Measurements from ENCODE around the gene FECH.
"Not testable (repeated sequence)": the region's sequence is repeated elsewhere in the genome, so short reads cannot be mapped to it uniquely, and the experiment has no call there.

Gene FECH

GRCh38 chr18:57533006-57533867, 53.3 kb downstream of the FECH start:
- no peak for DNase-seq (ENCODE audit: low read depth in 2 of 2)

- DNase-seq (ENCODE audit: low read depth in 2 of 2): no peak
These were observed 57.4 kb downstream of the FECH start for GRCh38 chr18:57529151-57529550.

DNA sequence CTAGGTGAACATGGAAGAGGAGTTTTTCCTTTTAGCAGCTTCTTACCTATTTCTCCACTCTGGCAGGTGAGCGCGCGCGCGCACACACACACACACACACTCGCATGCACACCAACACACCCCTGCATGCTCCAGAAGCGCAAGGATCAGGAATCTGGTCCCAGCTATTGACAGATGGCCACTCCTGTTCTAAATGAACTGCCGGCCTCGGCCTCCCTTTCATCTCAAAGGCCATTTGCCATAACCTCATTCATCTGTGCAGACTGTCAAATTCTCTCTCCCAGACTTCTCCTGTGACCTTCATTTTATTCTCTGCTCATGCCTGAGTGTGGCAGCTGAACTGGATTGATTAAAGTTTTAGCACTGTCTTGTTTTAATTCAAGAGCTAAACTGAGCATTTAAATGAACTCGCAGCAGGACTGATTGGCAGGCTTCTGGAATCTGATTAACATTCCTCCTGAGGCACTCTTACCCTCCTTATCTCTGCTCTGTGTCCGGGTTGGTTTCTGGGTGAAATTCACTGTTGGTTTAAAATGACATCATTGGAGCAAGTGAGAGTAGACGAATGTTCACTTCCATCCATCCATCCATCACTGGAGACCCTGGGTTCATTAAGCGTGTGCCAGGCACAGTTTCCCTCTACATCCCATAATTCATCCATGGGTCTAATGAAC, 58.8 kb downstream of the FECH start:
- DNase-seq (ENCODE audit: low read depth in 2 of 2): no peak

- DNase-seq (ENCODE audit: low read depth in 2 of 2): no peak
These were observed 63.1 kb downstream of the FECH start for GRCh38 chr18:57523171-57523956.

GRCh38 chr18:57522348-57522747, 64.2 kb downstream of the FECH start:
- not testable (repeated sequence) for DNase-seq (ENCODE audit: low read depth in 2 of 2)

- DNase-seq (ENCODE audit: low read depth in 2 of 2): no peak
These were observed 66.7 kb downstream of the FECH start for GRCh38 chr18:57519668-57520424.

DNA sequence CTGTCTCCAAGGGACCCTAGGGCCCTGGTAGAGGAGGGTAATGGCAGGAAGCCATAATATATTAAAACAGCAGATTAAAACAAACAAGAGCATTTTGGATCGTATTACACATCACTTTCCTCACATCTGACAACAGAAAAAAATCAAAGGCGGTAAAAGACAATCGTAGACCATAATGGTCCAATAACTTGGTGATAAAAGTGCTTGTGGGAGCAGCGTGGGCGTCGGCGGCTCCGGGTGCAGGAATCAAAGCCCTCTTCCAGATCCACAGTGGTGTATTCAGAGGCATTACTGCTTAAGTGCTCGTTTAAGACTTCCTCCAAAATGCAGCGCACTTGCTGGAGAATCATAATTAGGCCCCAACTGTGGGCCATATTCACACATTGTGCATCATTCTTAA, 68.0 kb downstream of the FECH start:
- DNase-seq (ENCODE audit: low read depth in 2 of 2): no peak

DNA sequence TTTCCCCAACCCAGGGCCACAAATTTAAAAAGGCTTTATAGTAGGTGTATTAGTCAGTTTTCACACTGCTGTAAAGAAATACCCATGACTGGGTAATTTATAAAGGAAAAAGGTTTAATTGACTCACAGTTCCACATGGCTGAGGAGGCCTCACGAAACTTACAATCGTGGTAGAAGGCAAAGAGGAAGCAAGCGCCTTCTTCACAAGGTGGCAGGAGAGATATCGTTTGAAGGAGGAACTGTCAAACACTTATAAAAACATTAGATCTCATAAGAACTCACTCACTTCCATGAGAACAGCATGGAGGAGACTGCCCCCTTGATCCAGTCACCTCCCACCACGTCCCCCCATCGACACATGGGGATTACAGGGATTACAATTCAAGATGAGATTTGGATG, 70.4 kb downstream of the FECH start:
- no peak for DNase-seq (ENCODE audit: low read depth in 2 of 2)

DNA sequence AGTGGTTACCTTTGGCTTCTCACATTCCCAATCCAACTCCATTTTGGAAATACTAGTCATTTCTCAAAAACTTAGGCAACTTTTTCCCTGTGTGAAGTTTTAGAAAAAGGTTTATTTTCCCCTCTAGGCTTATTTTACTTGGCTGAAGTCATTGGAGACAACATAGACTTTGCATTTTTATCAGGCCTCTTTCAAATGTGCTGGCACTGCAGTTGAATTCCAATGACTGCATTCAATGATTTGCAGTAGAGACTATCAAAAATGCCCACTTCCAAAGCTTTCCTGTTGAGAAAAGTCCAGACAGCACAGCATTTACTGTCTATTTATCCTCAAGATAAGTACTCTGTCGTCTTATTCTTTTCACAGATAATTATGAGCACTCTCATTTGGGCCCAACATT, 81.3 kb downstream of the FECH start:
- no peak for DNase-seq (ENCODE audit: low read depth in 2 of 2)

GRCh38 chr18:57502624-57503023, 83.9 kb downstream of the FECH start:
- no peak for DNase-seq (ENCODE audit: low read depth in 2 of 2)

- DNase-seq (ENCODE audit: low read depth in 2 of 2): no peak
These were observed 87.7 kb downstream of the FECH start for GRCh38 chr18:57498682-57499256.

Measured in stimulated activated CD4-positive, alpha-beta T cell treated with anti-CD3 and anti-CD28 coated beads, Interleukin-1b, Interleukin-23, amount 100 ng/mL, for 1 hour (primary cell).